PFSK-1 (cell line): Measurements from ENCODE around the gene SEH1L.

ENCODE experiments used
- FOXP2 ChIP-seq: optimal IDR thresholded peaks from 2 replicates; pipeline ENCODE3; 2011; ENCODE audit warnings: borderline replicate concordance, control low read depth, inconsistent platforms; ENCODE audit not compliant: insufficient read depth; ENCODE audit errors: extremely low read length, extremely low read depth
- POLR2AphosphoS5 ChIP-seq: IDR thresholded peaks from 2 replicates; pipeline ENCODE4 v1.6.1; 2012; ENCODE audit warnings: low read depth, mild to moderate bottlenecking, control low read depth, low read length, moderate library complexity
- TAF1 ChIP-seq: IDR thresholded peaks from 2 replicates; pipeline ENCODE4 v1.6.1; 2012; ENCODE audit warnings: low read length, control low read depth, borderline replicate concordance; ENCODE audit not compliant: insufficient read depth
- TF ChIP-seq, protein P1 (sequence below), 2 experiments: IDR thresholded peaks; 2 replicates each; pipeline versions ENCODE4 v1.6.1 to v1.8.0; 2011 to 2012; ENCODE audit warnings: low read depth in 2 of 2, low read length in 2 of 2, control low read depth in 1 of 2, inconsistent platforms in 1 of 2, mild to moderate bottlenecking in 1 of 2, moderate library complexity in 1 of 2; ENCODE audit not compliant: insufficient read depth in 1 of 2

DNA sequence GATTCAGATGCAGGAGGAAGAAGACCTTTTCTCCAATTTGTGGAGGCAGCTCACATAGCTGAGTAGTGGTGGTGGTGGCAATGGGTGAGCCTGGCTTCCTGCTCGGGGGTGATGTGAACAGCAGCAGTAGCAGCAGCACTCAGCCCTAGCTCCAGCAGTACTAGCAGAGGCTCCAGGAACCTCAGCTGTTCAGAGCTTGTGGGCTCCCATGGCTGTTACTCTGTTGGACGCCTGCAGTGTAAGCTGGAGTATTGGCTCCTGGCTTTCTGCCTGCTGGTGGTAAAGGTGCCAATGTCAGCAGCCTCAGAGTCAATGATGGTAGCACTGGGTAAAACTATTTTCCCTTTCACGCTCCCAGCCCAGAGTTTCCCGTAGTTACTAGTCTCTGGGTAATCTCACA, 3.1 kb upstream of the SEH1L start:
- TF ChIP-seq, protein P1, sequence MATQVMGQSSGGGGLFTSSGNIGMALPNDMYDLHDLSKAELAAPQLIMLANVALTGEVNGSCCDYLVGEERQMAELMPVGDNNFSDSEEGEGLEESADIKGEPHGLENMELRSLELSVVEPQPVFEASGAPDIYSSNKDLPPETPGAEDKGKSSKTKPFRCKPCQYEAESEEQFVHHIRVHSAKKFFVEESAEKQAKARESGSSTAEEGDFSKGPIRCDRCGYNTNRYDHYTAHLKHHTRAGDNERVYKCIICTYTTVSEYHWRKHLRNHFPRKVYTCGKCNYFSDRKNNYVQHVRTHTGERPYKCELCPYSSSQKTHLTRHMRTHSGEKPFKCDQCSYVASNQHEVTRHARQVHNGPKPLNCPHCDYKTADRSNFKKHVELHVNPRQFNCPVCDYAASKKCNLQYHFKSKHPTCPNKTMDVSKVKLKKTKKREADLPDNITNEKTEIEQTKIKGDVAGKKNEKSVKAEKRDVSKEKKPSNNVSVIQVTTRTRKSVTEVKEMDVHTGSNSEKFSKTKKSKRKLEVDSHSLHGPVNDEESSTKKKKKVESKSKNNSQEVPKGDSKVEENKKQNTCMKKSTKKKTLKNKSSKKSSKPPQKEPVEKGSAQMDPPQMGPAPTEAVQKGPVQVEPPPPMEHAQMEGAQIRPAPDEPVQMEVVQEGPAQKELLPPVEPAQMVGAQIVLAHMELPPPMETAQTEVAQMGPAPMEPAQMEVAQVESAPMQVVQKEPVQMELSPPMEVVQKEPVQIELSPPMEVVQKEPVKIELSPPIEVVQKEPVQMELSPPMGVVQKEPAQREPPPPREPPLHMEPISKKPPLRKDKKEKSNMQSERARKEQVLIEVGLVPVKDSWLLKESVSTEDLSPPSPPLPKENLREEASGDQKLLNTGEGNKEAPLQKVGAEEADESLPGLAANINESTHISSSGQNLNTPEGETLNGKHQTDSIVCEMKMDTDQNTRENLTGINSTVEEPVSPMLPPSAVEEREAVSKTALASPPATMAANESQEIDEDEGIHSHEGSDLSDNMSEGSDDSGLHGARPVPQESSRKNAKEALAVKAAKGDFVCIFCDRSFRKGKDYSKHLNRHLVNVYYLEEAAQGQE (IDR thresholded peaks at IDR 0.05; ENCODE audit: insufficient read depth in 1 of 2, low read depth in 2 of 2, low read length in 2 of 2) = no peak
- TF ChIP-seq POLR2AphosphoS5 = no peak
- no peak for TF ChIP-seq FOXP2
- no peak for TF ChIP-seq TAF1
